ENCODE measurements around the gene DPP4. TPM values are rescaled to one million over a fixed set of nuclear protein-coding genes. Genes with fewer than 3 reads are reported as not detected.

DPP4 gene
- total RNA-seq, 2 donors from 2014 or later: 0.99 to 7.5 TPM

GRCh38 chr2:162114271-162114670 lies 40.3 kb upstream of the DPP4 start:
- Histone ChIP-seq H3K27me3 (no peaks in the 10 kb centered on the region), H3K4me3 (no peak overlapping the region), H3K27ac (no peak overlapping the region), H3K4me1 (no peaks in the 10 kb centered on the region), H3K36me3 (replicated peaks in 1 of 2; ENCODE audit: insufficient read depth in 1 of 2, low read depth in 2 of 2) (no peaks in the 10 kb centered on the region), H3K9me3 (no peaks in the 10 kb centered on the region)
- intact Hi-C loops (cut with DNase I): no loop called here
- no peak for DNase-seq
- TF ChIP-seq CTCF (IDR thresholded peaks at IDR 0.05) (no peak), POLR2A (IDR thresholded peaks at IDR 0.05) (no peak)
- WGBS, 2 donors: 12 to 15% methylated on average over 1 of the region's 1 CpG
- ATAC-seq: no peak

- intact Hi-C loops (cut with DNase I): no loop called here
- Histone ChIP-seq H3K27me3 (no peaks in the 10 kb centered on the region), H3K36me3 (replicated peaks in 1 of 2; ENCODE audit: insufficient read depth in 1 of 2, low read depth in 2 of 2) (no peaks in the 10 kb centered on the region), H3K4me3 (no peak overlapping the region), H3K9me3 (no peaks in the 10 kb centered on the region), H3K27ac (no peak overlapping the region), H3K4me1 (no peaks in the 10 kb centered on the region)
- DNase-seq: peak in 1 of 4 donors; percentile 46
- WGBS, 2 donors: 84 to 88% methylated on average over 1 of the region's 1 CpG
- no peak for ATAC-seq
- TF ChIP-seq CTCF (IDR thresholded peaks at IDR 0.05) (no peak), POLR2A (IDR thresholded peaks at IDR 0.05) (no peak)
Observed at GRCh38 chr2:162113776-162114168, 39.8 kb upstream of the DPP4 start.

DNA sequence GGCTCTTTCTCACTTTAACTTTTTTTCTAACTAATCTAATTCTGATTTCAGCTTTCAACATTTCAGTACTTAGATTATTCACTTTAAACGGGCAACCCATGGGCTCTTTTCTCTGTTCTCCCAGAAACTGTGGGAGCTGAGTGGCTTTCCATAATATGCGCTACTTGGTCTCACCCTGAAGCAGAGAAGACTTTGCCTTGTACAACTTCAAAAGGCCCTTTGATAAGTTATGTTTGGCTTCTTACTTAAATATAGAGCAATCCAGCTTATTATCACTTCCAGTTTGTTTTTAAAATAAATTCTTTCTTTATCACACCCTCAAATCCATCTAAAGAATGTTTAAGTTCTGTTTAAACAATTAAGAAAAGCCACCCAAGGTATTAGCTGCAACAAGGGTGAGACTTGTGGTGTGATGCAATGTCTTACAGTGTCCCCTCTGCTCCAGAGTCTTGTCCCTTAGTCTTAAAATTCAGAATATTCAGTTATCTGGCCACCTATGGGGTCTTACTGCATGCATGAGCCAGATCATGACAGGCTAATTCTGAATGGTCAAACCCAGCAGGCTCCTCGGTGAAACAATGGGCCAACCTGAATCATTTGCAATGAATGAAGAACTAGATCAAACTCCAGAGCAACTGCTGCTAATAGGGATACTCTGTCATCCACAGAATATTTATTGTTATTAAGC lies 39.2 kb upstream of the DPP4 start:
- Histone ChIP-seq H3K36me3 (replicated peaks in 1 of 2; ENCODE audit: insufficient read depth in 1 of 2, low read depth in 2 of 2) (no peaks in the 10 kb centered on the region), H3K9me3 (no peaks in the 10 kb centered on the region), H3K27me3 (no peaks in the 10 kb centered on the region), H3K4me3 (no peak overlapping the region), H3K27ac (no peak overlapping the region), H3K4me1 (no peaks in the 10 kb centered on the region)
- TF ChIP-seq POLR2A (IDR thresholded peaks at IDR 0.05) (no peak), CTCF (IDR thresholded peaks at IDR 0.05) (no peak)
- intact Hi-C loops (cut with DNase I): no loop called here
- 79 to 83% methylated on average over 3 of the region's 3 CpGs for WGBS, 2 donors
- DNase-seq (no peak), ATAC-seq (no peak)

DNA sequence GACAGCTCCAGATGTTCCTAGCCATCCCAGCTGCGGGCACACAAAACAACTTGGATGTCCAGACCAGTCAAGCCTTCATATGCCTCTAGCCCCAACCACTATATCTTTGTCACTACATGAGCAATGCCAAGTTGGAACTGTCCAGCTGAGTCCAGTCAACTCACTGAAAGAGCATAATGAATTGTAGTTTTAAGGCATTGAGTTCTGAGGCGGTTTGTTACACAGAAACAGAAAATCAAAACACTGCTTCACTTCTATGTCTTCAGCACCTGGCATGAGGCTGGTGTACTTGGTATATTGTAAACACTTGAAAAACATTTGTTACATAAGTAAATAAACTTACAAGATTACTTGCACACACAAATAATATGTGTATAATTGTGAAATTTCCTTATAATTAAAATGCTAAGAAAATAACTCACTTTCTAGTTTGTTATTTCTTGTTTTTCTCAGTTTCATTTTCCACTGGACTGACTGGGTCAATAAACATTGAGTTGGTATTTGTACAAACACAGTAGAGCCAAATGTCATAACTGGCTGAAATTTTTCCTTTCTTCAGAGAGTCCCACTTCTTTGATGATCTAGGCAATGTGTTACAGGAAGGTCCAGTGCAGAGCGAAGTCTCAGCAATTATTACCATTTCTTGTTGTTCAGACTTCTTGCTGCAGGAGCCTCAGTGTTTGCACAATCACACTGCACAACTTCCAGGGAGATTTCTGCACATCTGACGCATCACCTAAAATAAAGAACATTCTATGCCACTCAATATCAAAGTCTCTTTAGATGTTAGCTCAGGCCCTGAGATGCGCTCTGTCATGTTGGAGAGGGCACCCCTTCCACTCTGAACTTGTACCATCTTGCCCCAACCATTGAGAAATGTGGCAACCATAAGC lies 38.2 kb upstream of the DPP4 start:
- no peaks in the 10 kb centered on the region for H3K36me3 ChIP-seq (replicated peaks in 1 of 2; ENCODE audit: insufficient read depth in 1 of 2, low read depth in 2 of 2)
- DNase-seq: no peak
- no peaks in the 10 kb centered on the region for H3K9me3 ChIP-seq
- no peak overlapping the region for H3K4me3 ChIP-seq
- WGBS, 2 donors: 83 to 87% methylated on average over 5 of the region's 5 CpGs
- no peak overlapping the region for H3K27ac ChIP-seq
- no peak for ATAC-seq
- no peak for TF ChIP-seq CTCF (IDR thresholded peaks at IDR 0.05)
- TF ChIP-seq POLR2A (IDR thresholded peaks at IDR 0.05): no peak
- H3K4me1 ChIP-seq: no peaks in the 10 kb centered on the region
- H3K27me3 ChIP-seq: no peaks in the 10 kb centered on the region
- intact Hi-C loops (cut with DNase I): no loop called here
